Stimulated activated CD4-positive, alpha-beta T cell treated with anti-CD3 and anti-CD28 coated beads, TNF-alpha, amount 100 ng/mL, for 1 hour (primary cell): Measurements from ENCODE around the gene NDUFC2.
"Not testable (repeated sequence)": the region's sequence is repeated elsewhere in the genome, so short reads cannot be mapped to it uniquely, and the experiment has no call there.

ENCODE experiments used
- DNase-seq, 3 donors: peaks; one replicate each; pipeline ENCODE4 v3.0.0-alpha.2; 2020; ENCODE audit warnings: low read depth in 3 of 3, low spot score in 1 of 3

The NDUFC2 gene

DNA sequence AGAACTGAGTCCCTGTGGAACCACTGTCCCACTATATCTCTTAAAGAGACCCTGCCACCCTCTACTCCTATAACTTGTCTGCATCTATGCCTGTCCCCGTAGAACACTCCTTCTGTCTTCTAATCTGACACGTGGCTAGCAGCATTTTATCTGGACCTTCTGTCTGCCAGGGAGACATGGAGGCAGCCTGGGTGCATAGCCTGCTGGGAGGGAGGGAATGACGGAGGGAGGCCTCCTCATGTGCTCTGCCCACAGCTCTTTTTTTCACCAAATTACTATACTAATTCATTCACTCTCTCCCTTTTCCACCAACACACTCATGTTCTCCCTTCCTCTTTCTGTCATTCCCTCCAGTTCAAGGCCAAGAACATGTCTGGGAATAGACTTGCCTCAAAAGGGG is 23.6 kb downstream of the NDUFC2 start:
- DNase-seq: no peak

- no peak for DNase-seq
Observed at GRCh38 chr11:78054971-78055370, 24.7 kb downstream of the NDUFC2 start.

DNA sequence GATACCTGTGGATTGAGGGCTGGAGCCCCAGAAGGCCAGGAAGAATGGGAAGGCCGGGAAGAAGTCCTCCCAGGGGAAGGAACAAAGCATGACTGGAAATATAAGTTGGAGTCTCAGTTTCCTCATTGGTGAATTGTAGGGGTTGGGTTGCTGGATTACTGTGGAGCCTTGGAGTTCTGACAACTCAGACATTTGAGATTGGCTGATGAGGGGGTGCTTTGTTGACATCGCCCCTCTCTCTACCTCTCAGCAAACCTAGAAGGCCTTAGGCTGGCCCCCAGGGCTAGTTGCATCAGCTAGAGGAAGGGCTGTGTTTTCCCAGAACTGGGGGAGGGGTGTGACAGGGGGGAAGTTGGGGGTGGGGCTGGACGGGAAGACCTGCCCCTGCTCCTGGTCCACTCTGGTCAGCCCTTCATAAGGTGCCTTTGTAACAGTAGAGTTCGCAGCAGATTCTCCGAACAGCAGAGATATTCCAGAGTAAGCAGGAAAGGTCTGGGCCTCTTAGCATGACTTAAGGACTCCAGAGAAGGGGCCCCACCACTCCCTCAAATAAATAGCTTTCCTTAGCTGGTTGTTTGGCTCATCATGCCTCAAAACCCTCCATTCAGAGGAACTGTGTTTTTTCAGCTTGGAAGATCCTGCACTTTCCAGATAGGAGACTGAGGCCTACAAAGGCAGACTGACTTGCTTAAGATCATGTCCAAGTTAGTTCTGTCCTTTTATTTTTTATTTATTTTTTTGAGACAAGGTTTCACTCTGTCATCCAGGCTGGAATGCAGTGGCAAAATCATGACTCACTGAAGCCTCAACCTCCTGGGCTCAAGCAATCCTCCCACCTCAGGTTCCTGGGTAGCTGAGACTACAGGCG is 28.5 kb downstream of the NDUFC2 start:
- no peak for DNase-seq

GRCh38 chr11:78049348-78049747 is 30.3 kb downstream of the NDUFC2 start:
- no peak for DNase-seq

GRCh38 chr11:78048561-78048960 is 31.1 kb downstream of the NDUFC2 start:
- DNase-seq: no peak

DNA sequence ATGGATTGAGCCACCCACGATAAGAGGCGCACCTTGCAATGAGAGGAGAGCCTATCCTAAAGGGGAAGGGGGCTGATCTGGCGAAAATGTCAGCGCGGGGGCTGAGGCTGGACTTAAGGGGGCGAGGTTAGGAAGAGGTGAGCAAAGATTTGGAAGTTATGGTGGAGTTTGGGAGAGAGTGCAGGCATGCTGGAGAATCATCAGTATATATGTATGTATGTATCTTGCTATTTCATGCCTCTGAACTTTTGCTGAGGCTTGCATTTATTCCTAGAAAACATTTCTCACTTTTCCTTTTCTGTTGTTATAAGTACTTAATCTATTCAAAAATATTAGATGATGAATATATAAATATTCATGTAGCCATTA is 33.2 kb downstream of the NDUFC2 start:
- no peak for DNase-seq

DNA sequence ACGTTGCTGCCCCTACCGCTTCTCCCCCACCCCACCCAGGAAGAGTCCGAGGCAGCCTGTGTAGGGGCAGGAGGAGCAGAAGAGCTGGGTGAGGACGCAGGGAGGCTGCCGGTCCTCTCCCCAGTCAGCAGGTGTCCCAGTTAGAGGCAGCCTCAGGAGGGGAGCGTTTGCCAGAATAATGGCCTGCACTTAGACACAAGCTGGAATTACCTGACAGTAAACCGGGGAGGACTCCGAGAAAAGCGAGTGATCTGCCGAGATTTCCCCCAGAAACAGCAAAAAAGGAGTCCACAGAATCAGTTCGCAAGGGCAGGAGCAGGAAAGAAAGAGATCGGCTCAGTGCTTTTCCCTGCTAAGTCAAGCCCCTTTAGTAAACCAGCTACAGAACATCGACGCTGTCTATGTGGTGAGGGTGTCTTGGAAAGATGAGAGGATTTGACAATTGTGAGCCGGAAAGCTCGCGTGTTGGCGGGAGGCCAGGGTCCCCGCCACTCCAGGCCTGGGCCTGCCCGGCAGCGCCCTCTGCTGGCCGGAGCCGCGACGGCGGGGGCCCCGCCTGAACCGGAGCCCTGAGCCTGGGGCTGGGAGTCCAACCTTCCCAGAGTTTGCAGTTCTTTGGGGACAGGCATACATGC is 33.7 kb downstream of the NDUFC2 start:
- peak; percentile 31 to 73 (median 58) for DNase-seq

- no peak for DNase-seq
Observed at GRCh38 chr11:78044706-78045105, 35.0 kb downstream of the NDUFC2 start.

- no peak for DNase-seq
Observed at GRCh38 chr11:78041843-78042440, 37.7 kb downstream of the NDUFC2 start.

DNA sequence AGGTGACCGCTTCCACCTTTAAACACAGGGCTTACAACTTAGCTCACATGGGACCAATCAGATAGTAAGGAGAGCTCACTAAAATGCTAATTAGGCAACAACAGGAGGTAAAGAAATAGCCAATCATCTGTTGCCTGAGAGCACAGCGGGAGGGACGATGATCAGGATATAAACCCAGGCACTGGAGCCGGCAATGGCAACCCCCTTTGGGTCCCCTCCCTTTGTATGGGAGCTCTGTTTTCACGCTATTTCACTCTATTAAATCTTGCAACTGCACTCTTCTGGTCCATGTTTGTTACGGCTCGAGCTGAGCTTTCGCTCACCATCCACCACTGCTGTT is 38.3 kb downstream of the NDUFC2 start:
- not testable (repeated sequence) for DNase-seq

DNA sequence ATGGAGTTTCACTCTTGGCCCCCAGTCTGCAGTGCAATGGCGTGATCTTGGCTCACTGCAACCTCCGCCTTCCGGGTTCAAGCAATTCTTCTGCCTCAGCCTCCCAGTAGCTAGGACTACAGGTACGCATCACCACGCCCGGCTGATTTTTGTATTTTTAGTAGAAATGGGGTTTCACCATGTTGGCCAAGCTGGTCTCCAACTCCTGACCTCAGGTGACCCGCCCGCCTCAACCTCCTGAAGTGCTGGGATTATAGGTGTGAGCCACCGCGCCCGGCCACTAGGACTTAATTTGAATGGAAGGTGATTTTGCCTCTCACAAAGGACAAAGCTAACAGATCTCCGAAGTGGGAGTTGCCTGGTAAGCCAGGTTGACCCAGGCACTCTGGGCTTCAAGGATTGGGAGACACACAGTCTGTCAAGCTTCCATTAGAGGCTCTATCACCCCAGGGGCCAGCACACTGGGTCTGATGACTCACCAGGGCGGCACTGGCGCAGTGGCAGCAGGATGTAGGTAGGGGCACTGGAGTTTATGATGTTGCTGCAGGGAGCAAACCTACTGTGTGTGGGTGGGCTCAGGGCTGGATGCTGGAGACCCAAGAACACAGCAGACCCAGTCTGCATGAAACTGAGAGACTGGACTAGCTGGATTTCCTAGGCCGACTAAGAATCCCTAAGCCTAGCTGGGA is 38.8 kb downstream of the NDUFC2 start:
- no peak for DNase-seq

DNA sequence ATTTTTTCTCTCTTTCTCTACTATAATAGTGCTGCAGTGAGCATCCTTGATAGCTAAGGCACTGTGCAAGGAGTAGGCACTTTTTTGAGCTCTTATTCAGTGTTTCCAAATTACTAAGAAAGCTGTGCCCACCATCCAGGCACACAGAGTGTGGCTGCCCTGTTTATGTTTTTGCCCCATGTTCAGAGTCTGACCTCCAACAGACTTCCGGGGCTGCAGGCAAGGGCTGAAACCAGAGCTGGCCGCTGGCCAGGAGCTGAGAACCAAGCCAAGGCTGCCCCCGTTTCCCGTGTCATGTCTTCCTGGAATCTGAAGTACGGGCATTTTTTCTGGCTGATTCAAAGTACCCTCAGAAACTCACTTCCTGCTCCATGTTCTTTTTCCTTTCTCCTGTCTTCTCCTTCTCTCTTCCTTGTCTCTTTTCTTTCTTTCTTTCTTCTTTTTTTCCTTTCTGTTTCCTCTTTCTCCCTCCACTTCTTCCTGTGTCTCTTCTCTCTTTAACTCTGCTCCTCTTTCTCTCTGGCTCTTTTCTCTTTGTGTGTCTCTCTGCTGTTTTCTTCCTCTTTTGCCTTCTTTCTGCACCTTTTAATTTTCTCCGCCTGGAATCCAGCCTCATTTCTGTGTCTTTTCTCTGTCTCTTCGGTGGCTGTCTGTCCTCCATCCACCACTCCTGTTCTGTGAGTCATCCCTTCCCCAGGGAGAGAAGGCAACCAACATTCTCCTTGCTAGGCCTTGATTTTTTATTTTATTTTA is 39.6 kb downstream of the NDUFC2 start:
- no peak for DNase-seq

- DNase-seq: no peak
Observed at GRCh38 chr11:78039391-78039918, 40.2 kb downstream of the NDUFC2 start.

- no peak for DNase-seq
Observed at GRCh38 chr11:78038697-78039313, 40.9 kb downstream of the NDUFC2 start.

DNA sequence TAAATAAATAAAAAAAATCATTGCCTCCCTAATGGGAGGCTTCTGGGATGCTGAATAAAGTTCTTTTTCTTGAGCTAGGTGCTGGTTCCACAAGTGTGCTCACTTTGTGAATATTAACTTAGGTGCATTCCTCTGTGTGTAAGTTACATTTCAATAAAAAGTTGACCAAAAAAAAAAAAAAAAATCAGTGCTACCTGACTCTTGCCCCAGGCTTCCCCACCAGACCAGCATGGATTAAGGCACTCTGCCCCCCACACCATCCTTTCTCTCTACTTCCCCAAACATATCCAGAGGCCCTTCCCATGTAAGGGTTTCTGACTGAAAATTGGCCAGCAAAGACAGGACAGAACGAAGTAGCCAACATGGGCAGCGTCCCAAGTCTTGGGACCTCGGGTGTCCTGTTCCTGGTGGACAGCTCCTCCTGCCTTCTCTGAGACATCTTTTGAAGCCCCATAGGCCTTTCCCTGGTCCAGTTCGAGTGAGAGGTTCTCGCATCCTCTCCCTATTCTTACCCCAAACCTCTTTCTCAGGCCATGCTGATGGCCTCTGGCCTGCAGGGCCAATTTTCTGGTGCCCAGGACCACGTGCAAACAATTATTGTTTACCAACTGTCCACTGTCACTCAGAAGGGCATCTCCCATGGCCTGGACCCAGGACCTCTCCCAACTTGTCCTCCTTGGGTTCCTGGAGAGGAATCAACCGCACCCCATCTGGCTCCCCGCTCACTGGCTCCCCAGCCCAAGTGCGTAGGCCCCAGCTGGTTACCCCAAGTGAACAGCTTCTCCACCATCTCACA is 41.6 kb downstream of the NDUFC2 start:
- DNase-seq: no peak

DNA sequence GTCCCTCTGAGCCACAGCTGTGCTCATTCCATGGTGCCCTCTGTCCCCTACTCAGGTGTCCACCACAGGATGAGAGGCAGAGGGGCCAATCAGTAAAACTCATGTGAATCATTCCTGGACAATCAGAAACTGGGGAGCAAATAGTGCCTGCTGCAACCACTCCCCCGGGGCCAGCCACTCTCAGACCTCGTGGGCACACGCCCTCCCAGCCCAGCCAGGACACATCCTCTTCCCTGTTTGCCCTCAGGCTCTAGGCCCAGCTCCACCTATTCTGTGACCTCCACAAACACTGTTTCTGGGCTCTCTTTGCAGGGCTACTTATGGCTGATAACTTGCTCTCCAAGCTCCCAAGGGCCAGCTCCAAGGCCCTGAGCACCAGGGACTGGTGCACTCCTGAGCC is 42.6 kb downstream of the NDUFC2 start:
- DNase-seq: no peak

GRCh38 chr11:78036313-78036712 is 43.3 kb downstream of the NDUFC2 start:
- DNase-seq: no peak

DNA sequence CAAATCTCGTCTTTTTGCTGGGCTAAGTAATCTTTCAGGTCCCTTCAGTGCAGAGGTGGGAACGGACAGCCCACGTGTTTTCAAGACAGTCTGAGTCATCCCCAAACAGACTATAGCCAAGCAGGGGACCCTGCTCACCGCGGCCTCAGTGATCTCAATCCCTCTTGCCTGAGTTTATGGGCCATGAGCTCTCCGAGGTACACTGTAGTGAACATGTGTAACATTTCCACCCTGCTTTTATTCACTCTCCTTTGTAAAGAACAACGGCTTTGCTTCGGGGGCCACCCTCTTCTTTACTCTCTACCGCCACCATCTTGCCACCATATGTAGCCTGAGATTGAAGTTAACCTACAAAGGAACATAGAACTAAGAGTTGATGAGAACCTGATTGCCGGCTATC is 45.0 kb downstream of the NDUFC2 start:
- no peak for DNase-seq

- no peak for DNase-seq
Observed at GRCh38 chr11:78033040-78033439, 46.6 kb downstream of the NDUFC2 start.

DNA sequence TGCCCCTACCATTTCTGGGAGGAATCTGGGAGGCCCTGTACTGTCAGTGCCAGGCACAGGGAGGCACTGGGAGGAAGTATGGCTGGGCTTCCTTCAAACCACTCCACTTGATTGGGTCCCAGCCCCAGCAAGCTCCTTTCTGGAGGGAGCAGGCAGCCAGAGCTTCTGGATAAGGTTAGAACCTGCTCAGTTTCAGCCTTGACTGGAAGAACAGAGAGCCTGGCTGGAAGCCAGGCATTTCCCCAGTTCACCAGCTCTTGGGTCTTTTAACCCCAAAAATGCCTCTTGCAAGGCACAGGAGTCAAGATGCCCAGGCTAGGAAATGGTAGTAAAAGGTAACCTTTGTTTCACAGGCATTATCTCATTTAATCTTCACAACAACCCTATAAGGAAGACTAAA is 47.6 kb downstream of the NDUFC2 start:
- DNase-seq: no peak
